HepG2 (cell line): ENCODE data around the gene CKAP2. TPM values are rescaled to one million over a fixed set of nuclear protein-coding genes. Genes with fewer than 3 reads are reported as not detected.

Experiments used
- ATAC-seq: fragments of 200-7000 bp; cut with Tn5 transposase; 3 replicates; pipeline ENCODE4 v1.9.1; 2020; ENCODE audit warnings: mild to moderate bottlenecking, moderate library complexity
- BruUV-seq: library from RNA; stranded (reverse); fragments of 400-500 nt; replicated peaks from 2 replicates; lab custom pipeline; 2021; lab: Mats Ljungman, UMichigan
- CTCF ChIA-PET: fragments of 300-600 bp; formaldehyde crosslinking; extraction: SDS; loops from one replicate; lab custom pipeline; 2021; ENCODE audit warnings: low total read pairs, inconsistent platforms, low intra/inter-chr PET ratio; lab: Yijun Ruan, JAX
- POLR2A ChIA-PET: fragments of 350-600 bp; sonication (Branson Sonifier 250); formaldehyde crosslinking; loops from one replicate; lab custom pipeline; 2020; ENCODE audit warnings: antibody characterized with exemption, inconsistent platforms; lab: Yijun Ruan, JAX
- DNase-seq: peaks from one replicate; pipeline ENCODE4 v3.0.0-alpha.2; 2015; ENCODE audit warnings: low spot score
- FAIRE-seq: peaks from 3 replicates; lab custom pipeline; 2011; peaks lifted over from hg19 to GRCh38; lab: Jason Lieb, UNC
- H2AFZ ChIP-seq: one replicate; pipeline ENCODE4 v1.6.1; 2011; ENCODE audit warnings: low read length, inconsistent platforms
- H3K27ac ChIP-seq: fragments of 300-600 bp; 3 replicates; pipeline ENCODE4 v1.8.0; 2011; ENCODE audit warnings: mixed run types, mild to moderate bottlenecking, mixed read lengths, low read length, inconsistent platforms; ENCODE audit not compliant: insufficient read depth; ENCODE audit errors: extremely low read length
- H3K27me3 ChIP-seq, 2 experiments: fragments of 200-600 bp in 1 of 2; 2 replicates in 1 of 2; 3 replicates in 1 of 2; pipeline versions ENCODE4 v1.6.0 to v1.8.0; 2011; ENCODE audit warnings: low read length in 2 of 2, mild to moderate bottlenecking in 2 of 2, moderate library complexity in 2 of 2, inconsistent platforms in 1 of 2; ENCODE audit not compliant: insufficient read depth in 2 of 2, control insufficient read depth in 1 of 2
- H3K36me3 ChIP-seq, 2 experiments: fragments of 200-600 bp in 1 of 2; replicated peaks in 1 of 2; 2 replicates in 1 of 2; 3 replicates in 1 of 2; pipeline versions ENCODE4 v1.5.1 to v1.8.0; 2011; ENCODE audit warnings: low read length in 2 of 2, inconsistent platforms in 1 of 2; ENCODE audit not compliant: insufficient read depth in 2 of 2, control insufficient read depth in 1 of 2
- H3K4me1 ChIP-seq: 2 replicates; pipeline ENCODE4 v1.5.1; 2012; ENCODE audit warnings: low read length, inconsistent platforms; ENCODE audit not compliant: insufficient read depth
- H3K4me2 ChIP-seq: 2 replicates; pipeline ENCODE4 v1.6.0; 2011; ENCODE audit warnings: low read depth, low read length, inconsistent platforms
- H3K4me3 ChIP-seq, 3 experiments: fragments of 200-600 bp in 1 of 3; sonication (generic), shearing (Covaris generic) in 1 of 3; replicated peaks in 1 of 3; 2 replicates each; pipeline ENCODE4 v1.5.1; 2011 to 2016; ENCODE audit warnings: low read length in 3 of 3, inconsistent platforms in 2 of 3, low read depth in 2 of 3, mild to moderate bottlenecking in 2 of 3, control low read depth in 1 of 3, mixed read lengths in 1 of 3; ENCODE audit not compliant: insufficient read depth in 1 of 3
- H3K79me2 ChIP-seq: one replicate; pipeline ENCODE4 v1.6.1; 2011; ENCODE audit warnings: low read length, inconsistent platforms; ENCODE audit not compliant: insufficient read depth
- H3K9ac ChIP-seq: 2 replicates; pipeline ENCODE4 v1.6.0; 2011; ENCODE audit warnings: mild to moderate bottlenecking, low read depth, low read length, inconsistent platforms; ENCODE audit not compliant: insufficient read depth
- H3K9me3 ChIP-seq: 2 replicates; pipeline ENCODE4 v1.5.1; 2012; ENCODE audit warnings: mild to moderate bottlenecking, low read length
- H4K20me1 ChIP-seq: 2 replicates; pipeline ENCODE4 v1.6.0; 2011; ENCODE audit warnings: inconsistent platforms, mild to moderate bottlenecking, low read length, moderate library complexity; ENCODE audit not compliant: insufficient read depth
- HNRNPK ChIP-seq: fragments of 200-400 bp; formaldehyde crosslinking; IDR thresholded peaks from 2 replicates; pipeline ENCODE4 v1.6.1; 2018; ENCODE audit warnings: low read length, low read depth, moderate library complexity, mild to moderate bottlenecking; ENCODE audit not compliant: poor library complexity, severe bottlenecking
- KLF13 ChIP-seq: sonication (generic); formaldehyde crosslinking; IDR thresholded peaks from 2 replicates; pipeline ENCODE4 v1.4.0; 2020; ENCODE audit warnings: mild to moderate bottlenecking, missing genetic modification reagents
- MBNL3 ChIP-seq: fragments of 250-450 bp; sonication (Bioruptor Pico); conservative IDR thresholded peaks from 2 replicates; pipeline ENCODE4 v1.8.0; 2022; ENCODE audit warnings: mild to moderate bottlenecking, inconsistent platforms
- MEIS1 ChIP-seq: sonication (generic); formaldehyde crosslinking; IDR thresholded peaks from 2 replicates; pipeline ENCODE4 v1.9.0; 2021; ENCODE audit warnings: mild to moderate bottlenecking, missing genetic modification reagents, moderate library complexity, borderline replicate concordance
- PAX8 ChIP-seq: sonication (generic); formaldehyde crosslinking; IDR thresholded peaks from 2 replicates; pipeline ENCODE4 v1.8.0; 2022; ENCODE audit warnings: mild to moderate bottlenecking, missing genetic modification reagents, borderline replicate concordance
- REL ChIP-seq: sonication (generic); formaldehyde crosslinking; conservative IDR thresholded peaks from 2 replicates; pipeline ENCODE4 v1.8.0; 2022; ENCODE audit warnings: mild to moderate bottlenecking, missing genetic modification reagents, moderate library complexity
- SNRNP70 ChIP-seq: fragments of 200-400 bp; formaldehyde crosslinking; IDR thresholded peaks from 2 replicates; pipeline ENCODE4 v1.6.1; 2017; ENCODE audit warnings: mild to moderate bottlenecking, low read depth, low read length, moderate library complexity
- SOX13 ChIP-seq, 3 experiments: fragments of 450-650 bp in 1 of 3; sonication (generic) in 1 of 3; formaldehyde crosslinking in 1 of 3; IDR thresholded peaks in 2 of 3; conservative IDR thresholded peaks in 1 of 3; 2 replicates each; pipeline versions ENCODE4 v1.5.0 to v1.6.1; 2016 to 2020; ENCODE audit warnings: antibody characterized with exemption in 1 of 3, mild to moderate bottlenecking in 1 of 3, missing compliant biosample characterization in 1 of 3, missing genetic modification reagents in 1 of 3, moderate library complexity in 1 of 3
- SPEN ChIP-seq: sonication (generic); formaldehyde crosslinking; IDR thresholded peaks from 2 replicates; pipeline ENCODE4 v1.5.1; 2020; ENCODE audit warnings: low read depth, mild to moderate bottlenecking, missing genetic modification reagents
- STAT5B ChIP-seq: sonication (generic); formaldehyde crosslinking; IDR thresholded peaks from 2 replicates; pipeline ENCODE4 v1.4.0; 2020; ENCODE audit warnings: missing genetic modification reagents
- TAF15 ChIP-seq: fragments of 200-400 bp; formaldehyde crosslinking; IDR thresholded peaks from one replicate; pipeline ENCODE4 v1.6.1; 2018; ENCODE audit warnings: mild to moderate bottlenecking, low read depth, low read length; ENCODE audit not compliant: poor library complexity, severe bottlenecking
- ZBTB3 ChIP-seq: sonication (generic); formaldehyde crosslinking; IDR thresholded peaks from 2 replicates; pipeline ENCODE4 v1.4.0; 2020; ENCODE audit warnings: low read depth, mild to moderate bottlenecking, moderate library complexity, missing genetic modification reagents, borderline replicate concordance
- ZNF335 ChIP-seq: sonication (generic); formaldehyde crosslinking; IDR thresholded peaks from 2 replicates; pipeline ENCODE4 v1.4.0; 2020; ENCODE audit warnings: missing genetic modification reagents
- ZNF556 ChIP-seq: sonication (generic); formaldehyde crosslinking; IDR thresholded peaks from 2 replicates; pipeline ENCODE4 v1.4.0; 2020; ENCODE audit warnings: mild to moderate bottlenecking, missing genetic modification reagents, borderline replicate concordance
- WGBS: methylation state at CpG from one replicate; pipeline ENCODE4 v1.1.6; 2017; ENCODE audit warnings: low lambda C conversion rate; 5-methylcytosine and 5-hydroxymethylcytosine counted together
- in situ Hi-C: cut with HindIII; loops from 2 replicates; pipeline ENCODE4 v1.10.0; 2017; ENCODE audit warnings: low pct_unique_long_range_greater_than_20kb; ENCODE audit not compliant: extremely low pct_ligation_motif_present
- intact Hi-C: fragments of 100-400 bp; cut with micrococcal nuclease; formaldehyde crosslinking; loops from one replicate; pipeline ENCODE4 v1.10.0; 2022; ENCODE audit not compliant: unreplicated experiment
- polyA plus RNA-seq, 8 experiments: library from polyadenylated mRNA; depleted of rRNA in 3 of 8; stranded (reverse) in 7 of 8; unstranded in 1 of 8; fragments of >200 nt; fragmentation: Illumina TruSeq in 4 of 8; extraction: Trizol in 4 of 8; gene quantifications; 2 replicates each; pipeline versions ENCODE4 v1.2.1 to v1.2.3, GENCODE V29; 2011 to 2016; ENCODE audit warnings: low read depth in 4 of 8, missing spikeins in 1 of 8, mixed read lengths in 1 of 8; ENCODE audit not compliant: insufficient read depth in 1 of 8
- total RNA-seq, 5 experiments: library from RNA; depleted of rRNA; stranded (reverse); fragments of >200 nt; fragmentation: Illumina TruSeq; extraction: Trizol; gene quantifications; 2 replicates each; pipeline ENCODE4 v1.2.3, GENCODE V29; 2016; ENCODE audit warnings: low read depth in 1 of 5
- TF ChIP-seq, protein P1 (sequence below): sonication (generic); formaldehyde crosslinking; conservative IDR thresholded peaks from 2 replicates; pipeline ENCODE4 v1.4.0; 2020; ENCODE audit warnings: missing genetic modification reagents
- TF ChIP-seq, protein P2 (sequence below): sonication (generic); formaldehyde crosslinking; conservative IDR thresholded peaks from 2 replicates; pipeline ENCODE4 v1.8.0; 2022; ENCODE audit warnings: missing genetic modification reagents

The CKAP2 gene
- total and polyA plus RNA-seq, 2 of the 13 experiments (the other 11 are each of a cell fraction or from before 2014, with no cell fraction given): 6.7 to 40.3 TPM

DNA sequence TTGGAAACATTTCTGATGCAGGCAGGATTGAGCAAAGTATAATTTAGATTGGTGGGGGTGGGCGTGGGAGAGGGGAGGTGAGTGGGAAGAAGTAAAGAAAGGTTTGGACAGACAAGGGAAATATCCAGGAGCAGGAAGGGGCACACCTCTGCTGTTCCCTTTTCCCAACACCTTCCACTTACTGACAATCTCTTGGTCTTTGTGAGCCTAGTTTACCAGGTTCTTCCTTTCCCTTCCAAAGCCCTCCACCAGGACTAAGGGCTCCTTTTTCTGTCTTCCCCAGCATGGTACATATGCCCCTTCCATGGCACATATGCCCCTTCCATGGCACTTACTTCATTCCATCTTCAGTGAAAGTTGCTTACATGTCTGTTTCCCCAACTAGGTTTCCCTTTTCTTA is 43.1 kb upstream of the CKAP2 start:
- Histone ChIP-seq H3K27me3 (no peaks in the 10 kb centered on the region), H4K20me1 (no peaks in the 10 kb centered on the region), H3K4me3 (no peak overlapping the region), H2AFZ (no peak overlapping the region), H3K9me3 (no peaks in the 10 kb centered on the region), H3K36me3 (peaks cover 9 to 17% of the 10 kb centered on the region in 2 experiments), H3K4me2 (no peak overlapping the region), H3K27ac (no peak overlapping the region), H3K9ac (no peak overlapping the region), H3K4me1 (no peaks in the 10 kb centered on the region), H3K79me2 (no peaks in the 10 kb centered on the region)
- ChIA-PET CTCF (no interaction called here), POLR2A (no interaction called here)
- 100% methylated on average over 1 of the region's 1 CpG for WGBS
- ATAC-seq: no peak
- BruUV-seq: no TSS peak
- intact Hi-C loops (no loop called here), in situ Hi-C loops (no loop called here)
- no peak for FAIRE-seq
- no peak for TF ChIP-seq STAT5B (CRISPR knock-in tag)
- TF ChIP-seq HNRNPK: peak; percentile 18
- no peak for DNase-seq

DNA sequence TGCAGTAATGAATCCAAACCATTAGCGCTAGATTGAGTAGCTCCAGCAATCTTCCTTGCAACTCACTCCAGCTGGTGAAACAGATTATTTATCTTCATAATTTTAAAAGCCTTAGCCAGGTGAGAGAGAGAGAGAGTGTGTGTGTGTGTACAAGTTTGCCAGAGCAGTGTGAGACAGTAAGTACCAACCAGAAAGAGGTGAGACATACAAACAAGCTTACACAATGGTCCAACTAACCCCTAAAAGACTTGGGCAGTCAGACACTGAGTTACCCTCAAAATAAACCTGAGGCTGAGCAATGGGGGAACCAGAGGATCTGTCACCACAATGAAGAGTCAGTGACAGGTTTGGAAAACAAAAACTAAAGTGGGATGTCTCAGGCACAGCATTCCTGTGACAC is 41.2 kb upstream of the CKAP2 start:
- Histone ChIP-seq H2AFZ (no peak overlapping the region), H3K9ac (no peak overlapping the region), H3K27me3 (no peaks in the 10 kb centered on the region), H4K20me1 (no peaks in the 10 kb centered on the region), H3K79me2 (no peaks in the 10 kb centered on the region), H3K4me1 (no peaks in the 10 kb centered on the region), H3K4me3 (no peak overlapping the region), H3K27ac (no peak overlapping the region), H3K36me3 (peaks cover 9 to 21% of the 10 kb centered on the region in 2 experiments), H3K4me2 (no peak overlapping the region), H3K9me3 (no peaks in the 10 kb centered on the region)
- in situ Hi-C loops (no loop called here), intact Hi-C loops (no loop called here)
- DNase-seq: no peak
- ChIA-PET CTCF (no interaction called here), POLR2A (no interaction called here)
- FAIRE-seq: no peak
- BruUV-seq: no TSS peak
- TF ChIP-seq TAF15 (no peak), ZNF556 (CRISPR knock-in tag) (no peak), ZNF335 (CRISPR knock-in tag) (no peak), SOX13 (IDR thresholded peaks at IDR 0.05) (no peak), SOX13 (CRISPR knock-in tag; conservative IDR thresholded peaks at IDR 0.05 in 1 of 2, IDR thresholded peaks at IDR 0.05 in 1 of 2) (no peak), ZBTB3 (CRISPR knock-in tag) (no peak), REL (CRISPR knock-in tag) (no peak), KLF13 (CRISPR knock-in tag) (no peak), MBNL3 (CRISPR knock-in tag) (no peak), SNRNP70 (no peak), MEIS1 (no peak), SPEN (CRISPR knock-in tag) (no peak), PAX8 (CRISPR knock-in tag) (no peak)
- TF ChIP-seq, protein P1, sequence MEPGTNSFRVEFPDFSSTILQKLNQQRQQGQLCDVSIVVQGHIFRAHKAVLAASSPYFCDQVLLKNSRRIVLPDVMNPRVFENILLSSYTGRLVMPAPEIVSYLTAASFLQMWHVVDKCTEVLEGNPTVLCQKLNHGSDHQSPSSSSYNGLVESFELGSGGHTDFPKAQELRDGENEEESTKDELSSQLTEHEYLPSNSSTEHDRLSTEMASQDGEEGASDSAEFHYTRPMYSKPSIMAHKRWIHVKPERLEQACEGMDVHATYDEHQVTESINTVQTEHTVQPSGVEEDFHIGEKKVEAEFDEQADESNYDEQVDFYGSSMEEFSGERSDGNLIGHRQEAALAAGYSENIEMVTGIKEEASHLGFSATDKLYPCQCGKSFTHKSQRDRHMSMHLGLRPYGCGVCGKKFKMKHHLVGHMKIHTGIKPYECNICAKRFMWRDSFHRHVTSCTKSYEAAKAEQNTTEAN (CRISPR knock-in tag): no peak
- TF ChIP-seq, protein P2, sequence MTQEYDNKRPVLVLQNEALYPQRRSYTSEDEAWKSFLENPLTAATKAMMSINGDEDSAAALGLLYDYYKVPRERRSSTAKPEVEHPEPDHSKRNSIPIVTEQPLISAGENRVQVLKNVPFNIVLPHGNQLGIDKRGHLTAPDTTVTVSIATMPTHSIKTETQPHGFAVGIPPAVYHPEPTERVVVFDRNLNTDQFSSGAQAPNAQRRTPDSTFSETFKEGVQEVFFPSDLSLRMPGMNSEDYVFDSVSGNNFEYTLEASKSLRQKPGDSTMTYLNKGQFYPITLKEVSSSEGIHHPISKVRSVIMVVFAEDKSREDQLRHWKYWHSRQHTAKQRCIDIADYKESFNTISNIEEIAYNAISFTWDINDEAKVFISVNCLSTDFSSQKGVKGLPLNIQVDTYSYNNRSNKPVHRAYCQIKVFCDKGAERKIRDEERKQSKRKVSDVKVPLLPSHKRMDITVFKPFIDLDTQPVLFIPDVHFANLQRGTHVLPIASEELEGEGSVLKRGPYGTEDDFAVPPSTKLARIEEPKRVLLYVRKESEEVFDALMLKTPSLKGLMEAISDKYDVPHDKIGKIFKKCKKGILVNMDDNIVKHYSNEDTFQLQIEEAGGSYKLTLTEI: no peak
- no peak for ATAC-seq
- 100% methylated on average over 1 of the region's 1 CpG for WGBS
